OCI-LY1 (cell line): ENCODE measurements around the gene PMVK.
"Not testable (repeated sequence)": the region's sequence is repeated elsewhere in the genome, so short reads cannot be mapped to it uniquely, and the experiment has no call there.

Experiments
- H2AFZ ChIP-seq: fragments of 200-600 bp; sonication (generic), shearing (Covaris generic); 2 replicates; pipeline ENCODE4 v1.6.0; 2014; ENCODE audit warnings: antibody characterized with exemption, mild to moderate bottlenecking, low read length
- H3F3A ChIP-seq: fragments of 200-600 bp; sonication (generic), shearing (Covaris generic); 2 replicates; pipeline ENCODE4 v1.6.0; 2014; ENCODE audit warnings: mild to moderate bottlenecking, antibody characterized with exemption, low read length, moderate library complexity; ENCODE audit not compliant: insufficient read depth
- H3K27ac ChIP-seq: fragments of 200-600 bp; sonication (generic); 2 replicates; pipeline ENCODE4 v1.5.1; 2014; ENCODE audit warnings: low read length, mixed run types, mild to moderate bottlenecking, low read depth; ENCODE audit not compliant: poor library complexity, severe bottlenecking
- H3K27me3 ChIP-seq: fragments of 200-600 bp; sonication (generic); 2 replicates; pipeline ENCODE4 v1.6.0; 2014; ENCODE audit warnings: antibody characterized with exemption, mild to moderate bottlenecking, low read length, moderate library complexity; ENCODE audit not compliant: insufficient read depth
- H3K36me3 ChIP-seq: fragments of 200-600 bp; sonication (generic); 2 replicates; pipeline ENCODE4 v1.6.1; 2014; ENCODE audit warnings: mild to moderate bottlenecking, antibody characterized with exemption, low read length, moderate library complexity, mixed read lengths; ENCODE audit not compliant: insufficient read depth
- H3K4me1 ChIP-seq: fragments of 200-600 bp; sonication (generic); 2 replicates; pipeline ENCODE4 v1.5.1; 2014; ENCODE audit warnings: mild to moderate bottlenecking, low read length, moderate library complexity; ENCODE audit not compliant: insufficient read depth, severe bottlenecking
- H3K4me2 ChIP-seq: fragments of 200-600 bp; sonication (generic), shearing (Covaris generic); 2 replicates; pipeline ENCODE4 v1.6.1; 2014; ENCODE audit warnings: low read length
- H3K4me3 ChIP-seq: fragments of 200-600 bp; sonication (generic); 2 replicates; pipeline ENCODE4 v1.5.1; 2014; ENCODE audit warnings: low read length, low read depth, mild to moderate bottlenecking, mixed read lengths; ENCODE audit not compliant: poor library complexity, severe bottlenecking
- H3K79me2 ChIP-seq: fragments of 200-600 bp; shearing (Covaris generic); 2 replicates; pipeline ENCODE4 v1.6.1; 2016; ENCODE audit warnings: mixed run types, low read length, mixed read lengths; ENCODE audit not compliant: insufficient read depth
- H3K9ac ChIP-seq: fragments of 200-600 bp; sonication (generic), shearing (Covaris generic); 2 replicates; pipeline ENCODE4 v1.6.1; 2014; ENCODE audit warnings: mild to moderate bottlenecking, low read length, mixed read lengths
- H3K9me2 ChIP-seq: fragments of 200-600 bp; sonication (generic), shearing (Covaris generic); 2 replicates; pipeline ENCODE4 v1.6.1; 2014; ENCODE audit warnings: low read depth, mild to moderate bottlenecking, low read length, mixed read lengths
- H3K9me3 ChIP-seq: fragments of 200-600 bp; shearing (Covaris generic); 2 replicates; pipeline ENCODE4 v1.6.1; 2014; ENCODE audit warnings: low read length, mixed read lengths
- H4K20me1 ChIP-seq: fragments of 200-600 bp; sonication (generic), shearing (Covaris generic); 2 replicates; pipeline ENCODE4 v1.6.0; 2016; ENCODE audit warnings: mild to moderate bottlenecking, low read length; ENCODE audit not compliant: insufficient read depth
- CTCF ChIP-seq: fragments of 200-600 bp; sonication (generic), shearing (Covaris generic); IDR thresholded peaks from 2 replicates; pipeline ENCODE4 v1.5.1; 2017; ENCODE audit warnings: mild to moderate bottlenecking, antibody characterized with exemption, low read length, moderate library complexity, mixed read lengths
- EZH2 ChIP-seq: fragments of 200-600 bp; sonication (generic), shearing (Covaris generic); IDR thresholded peaks from 2 replicates; pipeline ENCODE4 v1.8.0; 2017; ENCODE audit warnings: borderline replicate concordance, mixed run types, mild to moderate bottlenecking, antibody characterized with exemption, low read length, moderate library complexity, mixed read lengths

Gene PMVK

DNA sequence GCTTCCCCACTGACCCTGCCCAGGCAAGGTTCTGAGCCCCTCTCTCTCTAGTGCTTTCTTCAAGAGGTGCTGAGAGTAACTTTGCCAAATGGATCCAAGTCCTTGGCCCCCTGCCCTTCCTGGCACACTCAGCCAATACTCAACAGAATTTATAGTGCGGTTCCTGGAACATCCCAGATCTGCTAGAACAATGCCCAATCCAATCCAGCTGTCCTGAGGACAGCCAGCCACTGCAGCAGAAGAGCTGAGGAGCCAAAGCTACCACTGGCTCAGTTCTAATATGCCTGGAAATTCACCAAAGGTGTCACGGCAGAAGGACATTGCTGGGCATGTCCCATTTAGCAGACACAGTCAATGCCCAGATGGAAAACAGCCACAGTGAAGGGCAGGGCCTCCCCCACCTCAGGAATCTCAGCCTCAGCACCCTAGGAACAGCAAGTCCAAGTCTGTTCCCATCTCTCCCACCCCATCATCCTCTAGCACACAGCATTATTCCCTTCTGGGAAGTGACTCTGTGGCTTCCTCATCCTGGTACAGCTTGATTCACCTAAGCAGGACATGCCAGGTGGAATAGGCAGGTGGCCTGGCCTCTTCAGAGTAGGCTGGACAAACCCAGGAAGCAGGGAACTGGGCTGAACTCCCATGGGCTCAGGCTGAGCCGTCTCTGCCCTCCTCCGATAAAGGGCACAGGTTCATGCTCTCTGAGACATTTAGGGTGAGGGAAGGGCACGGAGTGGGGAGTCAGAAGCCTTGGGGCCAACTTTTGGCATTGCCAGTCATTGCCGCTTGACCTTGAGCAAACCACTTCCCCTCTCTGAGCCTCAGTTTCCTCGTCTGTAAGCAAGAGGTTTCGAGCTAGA, 24.6 kb downstream of the PMVK start:
- Histone ChIP-seq H3K9me2 (no peaks in the 10 kb centered on the region), H3K9me3 (no peaks in the 10 kb centered on the region), H3K36me3 (peaks cover 11% of the 10 kb centered on the region), H4K20me1 (no peaks in the 10 kb centered on the region), H3F3A (no peaks in the 10 kb centered on the region), H3K4me1 (no peaks in the 10 kb centered on the region), H3K27me3 (no peaks in the 10 kb centered on the region), H3K27ac (no peak overlapping the region), H3K4me2 (no peak overlapping the region), H2AFZ (no peak overlapping the region), H3K79me2 (no peaks in the 10 kb centered on the region), H3K4me3 (no peak overlapping the region), H3K9ac (no peak overlapping the region)
- no peak for TF ChIP-seq CTCF
- no peak for TF ChIP-seq EZH2

GRCh38 chr1:154910851-154911250, 25.7 kb downstream of the PMVK start:
- no peaks in the 10 kb centered on the region for H4K20me1 ChIP-seq
- no peaks in the 10 kb centered on the region for H3K9me2 ChIP-seq
- no peak overlapping the region for H3K4me3 ChIP-seq
- H2AFZ ChIP-seq: no peak overlapping the region
- TF ChIP-seq CTCF (no peak), EZH2 (no peak)
- H3K27ac ChIP-seq: no peak overlapping the region
- no peak overlapping the region for H3K4me2 ChIP-seq
- no peaks in the 10 kb centered on the region for H3K79me2 ChIP-seq
- 0 out of 2 replicates have a peak, but pooled peaks cover under 1% of the 10 kb centered on the region for H3K36me3 ChIP-seq
- H3K9ac ChIP-seq: no peak overlapping the region
- H3F3A ChIP-seq: no peaks in the 10 kb centered on the region
- H3K4me1 ChIP-seq: no peaks in the 10 kb centered on the region
- H3K27me3 ChIP-seq: no peaks in the 10 kb centered on the region
- no peaks in the 10 kb centered on the region for H3K9me3 ChIP-seq

DNA sequence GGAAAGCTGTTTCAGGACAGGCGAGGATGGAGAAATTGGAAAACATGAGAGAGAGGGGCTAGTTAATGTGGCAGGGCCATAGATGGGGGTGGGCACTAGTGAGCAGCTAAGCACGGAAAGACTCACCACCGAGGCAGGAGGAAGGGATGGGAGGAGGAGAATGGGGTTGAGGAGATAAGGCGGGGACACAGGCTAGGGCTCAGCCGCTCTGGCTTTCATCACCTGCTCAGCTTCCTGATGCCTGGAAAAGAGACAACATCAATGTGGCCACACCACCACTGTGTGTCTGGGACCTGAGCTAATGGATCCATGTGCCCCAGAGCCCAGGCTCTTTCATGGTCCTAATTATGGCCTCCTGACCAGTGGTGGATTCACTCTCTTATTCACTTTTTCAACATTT, 27.6 kb downstream of the PMVK start:
- Histone ChIP-seq H3K27ac (no peak overlapping the region), H2AFZ (no peak overlapping the region), H3K9me3 (no peaks in the 10 kb centered on the region), H3K9me2 (no peaks in the 10 kb centered on the region), H3F3A (no peaks in the 10 kb centered on the region), H3K79me2 (no peaks in the 10 kb centered on the region), H3K9ac (no peak overlapping the region), H3K36me3 (no peaks in the 10 kb centered on the region), H4K20me1 (no peaks in the 10 kb centered on the region), H3K27me3 (no peaks in the 10 kb centered on the region), H3K4me2 (no peak overlapping the region), H3K4me1 (no peaks in the 10 kb centered on the region), H3K4me3 (no peak overlapping the region)
- TF ChIP-seq CTCF: no peak
- no peak for TF ChIP-seq EZH2

DNA sequence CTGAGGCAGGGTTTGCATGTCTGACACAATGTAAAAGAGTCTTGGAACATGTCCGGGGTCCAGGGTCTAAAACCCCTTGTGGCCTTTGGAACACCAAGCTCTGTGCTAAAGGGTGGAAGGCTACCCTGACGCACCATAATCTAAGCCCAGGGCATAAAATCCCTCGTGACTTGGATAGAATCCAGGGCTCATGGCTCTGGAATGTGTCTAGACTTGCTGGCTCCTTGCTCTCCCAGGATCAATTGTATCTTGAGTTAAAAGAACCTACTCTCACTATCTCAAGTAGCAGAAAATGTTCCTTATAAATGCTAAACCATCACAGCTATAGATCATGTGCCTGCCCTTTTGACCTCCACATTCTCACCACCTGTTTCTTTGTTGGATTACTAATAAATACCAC, 28.4 kb downstream of the PMVK start:
- not testable (repeated sequence) for H3K27ac ChIP-seq, H3K4me3 ChIP-seq, H3K27me3 ChIP-seq, H3K79me2 ChIP-seq, H4K20me1 ChIP-seq, H3K4me1 ChIP-seq, H3F3A ChIP-seq, H3K4me2 ChIP-seq, H2AFZ ChIP-seq, H3K36me3 ChIP-seq, H3K9me3 ChIP-seq, H3K9me2 ChIP-seq, H3K9ac ChIP-seq
